ENCODE results near the gene SPAG16.
"Not testable (repeated sequence)": the region's sequence is repeated elsewhere in the genome, so short reads cannot be mapped to it uniquely, and the experiment has no call there.

SPAG16 gene

DNA sequence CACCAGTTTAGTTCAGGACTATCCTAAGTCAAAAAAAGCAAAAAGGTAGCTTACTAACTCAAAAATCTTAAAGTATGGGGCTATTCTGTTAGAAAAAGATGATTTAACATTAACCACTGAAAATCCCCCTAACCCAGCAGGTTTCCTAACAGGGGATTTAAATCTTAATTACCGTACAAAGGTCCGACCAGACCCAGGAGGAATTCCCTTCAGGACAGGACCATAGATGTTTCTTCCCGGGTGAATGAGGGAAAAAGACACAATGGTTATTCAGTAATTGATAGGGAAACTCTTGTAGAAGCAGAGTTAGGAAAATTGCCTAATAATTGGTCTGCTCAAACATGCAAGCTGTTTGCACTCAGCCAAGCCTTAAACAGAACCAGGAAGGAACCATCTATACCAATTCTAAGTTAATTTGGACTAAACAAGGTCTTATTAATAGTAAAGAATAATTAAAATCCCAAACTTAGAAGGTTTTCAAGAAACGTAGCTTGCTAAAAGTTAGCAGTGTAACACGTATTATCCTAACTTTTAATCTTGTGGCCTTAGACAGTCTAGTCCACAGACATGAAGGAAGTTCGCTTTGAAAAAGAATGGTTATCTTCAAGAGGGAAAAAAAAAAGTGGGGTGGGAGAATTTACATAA lies 124.3 kb downstream of the SPAG16 start:
- not testable (repeated sequence) for DNase-seq (ENCODE audit: low read depth in 2 of 2)

DNA sequence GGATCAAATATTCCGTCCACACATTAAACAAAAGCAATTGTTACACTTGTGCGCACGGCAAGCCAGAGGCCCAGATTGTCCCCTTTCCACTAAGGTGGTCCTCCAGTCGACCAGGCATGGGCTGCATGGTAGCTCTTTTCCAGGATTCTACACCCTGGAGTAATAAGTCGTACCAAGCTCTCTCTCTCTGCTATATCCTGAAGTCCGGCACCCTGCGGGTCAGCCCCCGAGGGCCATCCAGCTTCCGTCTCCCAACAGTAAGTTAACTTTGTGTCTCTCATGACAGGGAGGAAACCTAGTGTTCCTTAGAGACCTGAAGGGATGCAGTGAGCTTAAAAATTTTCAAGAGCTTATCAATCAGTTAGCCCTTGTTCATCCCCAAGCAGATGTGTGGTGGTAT lies 126.4 kb downstream of the SPAG16 start:
- not testable (repeated sequence) for DNase-seq (ENCODE audit: low read depth in 2 of 2)

DNA sequence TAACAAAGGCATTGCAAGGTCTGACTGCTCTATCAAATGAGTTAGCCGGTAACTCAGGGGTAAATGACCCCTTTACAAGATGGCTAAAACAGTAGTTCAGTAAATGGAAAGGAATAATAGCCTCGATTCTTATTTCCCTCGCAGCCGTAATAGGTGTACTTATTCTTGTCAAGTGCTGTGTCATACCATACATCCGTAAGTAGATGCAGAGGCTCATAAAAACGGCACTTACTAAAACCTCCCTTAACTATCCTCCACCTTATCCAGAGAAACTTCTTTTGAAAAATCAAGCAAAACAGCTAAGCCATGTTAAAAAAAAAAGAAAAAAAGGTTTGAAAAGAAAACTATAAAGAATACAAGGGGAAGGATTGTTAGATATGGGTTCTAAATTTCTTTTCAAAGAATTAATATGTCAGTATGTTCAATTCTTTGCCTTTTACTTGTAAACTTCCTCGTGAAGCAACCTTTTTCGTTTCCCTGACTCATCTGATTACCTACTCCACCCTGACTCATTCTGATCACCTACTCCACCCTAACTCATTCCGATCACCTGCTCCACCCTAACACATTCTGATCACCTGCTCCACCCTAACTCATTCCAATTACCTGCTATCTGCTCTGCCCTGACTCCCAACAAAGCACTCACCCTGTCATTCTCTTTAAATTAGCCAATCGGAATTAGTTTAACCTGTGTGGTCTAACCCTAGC lies 127.5 kb downstream of the SPAG16 start:
- no peak for DNase-seq (ENCODE audit: low read depth in 2 of 2)

DNA sequence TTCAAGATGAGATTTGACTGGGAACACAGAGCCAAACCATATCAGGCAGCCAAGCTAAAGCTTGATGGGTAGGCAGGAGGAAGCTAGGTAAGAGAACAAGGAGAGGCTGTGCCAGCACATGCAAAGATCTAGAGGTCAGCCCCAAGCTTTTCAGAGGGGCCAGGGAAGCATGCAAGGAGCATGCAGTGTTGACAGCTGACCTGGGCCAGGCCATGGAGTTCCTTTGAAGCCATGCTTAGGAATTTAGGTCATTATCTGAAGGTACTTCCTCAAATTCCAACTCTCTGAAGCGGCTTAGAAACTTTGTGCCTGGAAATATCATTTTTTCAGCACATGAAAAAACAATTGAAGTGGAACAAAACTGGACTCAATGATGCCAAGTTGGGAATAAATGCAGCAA lies 130.8 kb downstream of the SPAG16 start:
- DNase-seq (ENCODE audit: low read depth in 2 of 2) = no peak

DNA sequence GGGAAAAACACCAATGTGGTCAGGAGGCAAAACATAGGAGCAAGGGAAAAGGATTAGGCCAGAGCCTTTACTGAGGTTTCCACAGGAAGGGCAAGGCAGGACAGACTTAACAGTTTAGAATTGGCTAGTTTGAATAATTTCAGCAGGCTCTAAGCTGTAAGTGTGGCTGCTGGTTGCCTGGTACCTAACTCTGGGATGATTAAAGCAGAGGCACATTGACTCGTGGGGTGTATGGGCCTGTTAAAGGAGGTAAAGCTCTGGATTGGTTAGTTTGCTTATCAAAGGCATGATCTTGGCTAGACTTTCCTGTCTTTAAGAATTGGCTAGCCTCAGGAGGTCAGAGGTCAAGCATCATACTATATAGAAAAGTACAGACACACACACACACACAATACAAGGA lies 132.6 kb downstream of the SPAG16 start:
- no peak for DNase-seq (ENCODE audit: low read depth in 2 of 2)

DNA sequence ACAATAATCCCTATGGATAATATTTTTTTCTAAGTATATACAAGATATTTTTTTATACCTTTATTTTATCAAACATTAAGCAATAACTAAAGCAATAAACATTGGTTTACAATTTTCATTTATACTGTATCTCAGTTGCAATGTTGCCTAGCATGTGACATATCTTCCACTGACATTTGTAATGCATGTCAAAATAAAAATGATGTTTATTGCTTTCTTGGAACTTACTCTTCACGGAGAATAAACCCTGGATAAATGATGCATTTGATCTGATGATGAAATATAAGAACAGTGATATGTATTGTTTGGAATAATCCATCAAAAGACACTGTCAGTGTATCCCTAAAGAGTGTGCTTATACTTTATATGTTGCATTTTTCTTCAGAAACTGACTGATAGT lies 135.7 kb downstream of the SPAG16 start:
- no peak for DNase-seq (ENCODE audit: low read depth in 2 of 2)

DNA sequence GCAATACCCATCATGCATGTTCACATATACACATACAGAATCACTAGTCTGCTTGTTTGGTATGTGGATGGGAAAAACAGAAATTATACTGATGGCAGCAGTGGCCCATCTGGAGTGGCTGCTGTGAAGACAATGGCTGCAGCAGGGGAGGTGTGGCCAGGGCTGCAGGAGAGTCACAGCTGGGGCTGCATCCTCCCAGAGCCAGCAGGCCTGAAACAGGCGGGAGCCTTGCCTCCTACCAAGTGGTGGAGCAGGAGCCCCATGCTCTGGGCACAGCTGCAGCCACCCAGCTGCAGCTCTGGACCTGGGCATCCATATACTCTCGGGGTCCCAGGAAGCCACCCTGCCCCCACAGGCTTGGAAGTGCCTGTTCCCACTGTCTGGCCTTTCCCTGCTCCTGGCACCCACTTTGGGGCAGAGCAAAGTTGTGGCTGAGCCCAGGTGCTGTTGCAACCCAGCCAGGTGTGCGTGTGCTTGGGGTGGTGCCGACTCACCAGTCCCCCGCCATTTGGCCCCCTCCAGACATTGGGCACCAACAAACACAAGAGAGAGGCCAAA lies 136.6 kb downstream of the SPAG16 start:
- no peak for DNase-seq (ENCODE audit: low read depth in 2 of 2)

DNA sequence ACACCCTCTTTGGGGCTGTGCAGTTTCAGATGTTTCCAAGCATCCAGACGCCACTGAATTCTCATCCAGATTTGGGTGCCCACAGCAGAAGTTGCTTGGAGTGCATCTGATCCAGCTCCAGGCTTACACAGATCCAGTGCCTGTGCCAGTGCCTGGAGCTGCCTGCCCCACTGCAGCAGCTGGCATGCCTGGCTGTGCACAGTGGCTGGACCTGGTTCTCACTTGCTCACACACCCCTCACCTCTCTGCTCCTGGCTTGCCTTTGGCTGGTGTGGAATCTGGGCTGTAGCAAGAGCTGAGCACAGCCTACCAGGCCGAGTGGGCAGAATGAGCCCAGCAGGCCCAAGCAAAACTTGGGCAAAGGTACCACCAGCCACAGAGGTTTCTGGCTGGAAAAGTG lies 137.9 kb downstream of the SPAG16 start:
- DNase-seq (ENCODE audit: low read depth in 2 of 2) = no peak

DNA sequence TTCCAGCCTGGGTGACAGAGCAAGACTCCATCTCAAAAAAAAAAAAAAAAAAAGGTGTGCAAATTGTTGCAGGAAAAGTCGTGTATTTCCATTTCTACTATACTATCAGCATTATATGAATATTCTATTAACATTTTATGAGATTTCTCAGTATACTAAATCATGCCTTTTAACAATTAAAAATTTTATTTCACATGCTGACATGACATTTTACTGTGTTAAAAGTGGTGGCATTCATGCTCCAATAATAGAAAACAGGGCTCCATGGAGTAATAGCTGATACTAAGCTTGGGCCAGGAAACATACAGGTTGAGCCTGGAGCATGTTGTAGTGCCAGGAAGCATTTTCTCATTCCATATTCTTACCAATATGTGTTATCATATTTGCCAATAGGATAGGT lies 141.4 kb downstream of the SPAG16 start:
- no peak for DNase-seq (ENCODE audit: low read depth in 2 of 2)

DNA sequence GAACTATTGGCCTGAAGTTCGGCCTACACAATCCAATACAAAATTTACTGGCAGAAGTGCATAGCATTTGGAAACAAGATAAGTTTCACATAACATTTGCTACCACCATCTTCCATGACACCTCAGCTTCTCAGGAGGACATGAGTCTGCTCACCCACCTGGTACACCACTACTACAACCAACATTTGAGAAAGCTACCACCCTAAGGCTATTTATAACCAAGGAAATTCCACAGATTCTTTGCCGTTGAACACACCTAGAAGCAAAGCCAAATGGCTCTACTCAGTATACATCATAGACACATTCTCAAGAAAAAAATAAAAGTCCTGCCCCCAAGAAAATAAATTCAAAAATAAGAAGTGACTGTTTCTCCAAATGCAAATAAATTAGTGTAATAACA lies 145.3 kb downstream of the SPAG16 start:
- no peak for DNase-seq (ENCODE audit: low read depth in 2 of 2)

DNA sequence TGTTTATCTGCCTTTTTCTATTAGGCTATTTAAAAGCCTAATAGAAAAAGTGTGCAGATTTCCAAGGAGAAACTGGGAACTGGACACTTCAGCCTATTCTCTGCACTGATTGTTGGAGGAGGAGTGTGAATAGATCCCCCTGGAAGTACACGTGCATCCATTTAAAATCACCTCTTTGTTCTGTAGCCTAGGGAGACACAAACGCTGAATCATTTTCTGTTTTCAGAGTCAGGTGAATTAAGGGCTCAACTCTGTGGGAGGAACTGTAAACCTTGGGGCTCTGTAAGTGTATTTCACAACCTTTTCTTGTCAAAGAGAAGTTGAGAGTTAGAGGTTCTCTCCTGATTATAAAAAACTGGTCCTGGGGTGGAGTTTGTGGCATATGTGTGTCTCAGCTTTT lies 159.7 kb downstream of the SPAG16 start:
- DNase-seq (ENCODE audit: low read depth in 2 of 2) = no peak

DNA sequence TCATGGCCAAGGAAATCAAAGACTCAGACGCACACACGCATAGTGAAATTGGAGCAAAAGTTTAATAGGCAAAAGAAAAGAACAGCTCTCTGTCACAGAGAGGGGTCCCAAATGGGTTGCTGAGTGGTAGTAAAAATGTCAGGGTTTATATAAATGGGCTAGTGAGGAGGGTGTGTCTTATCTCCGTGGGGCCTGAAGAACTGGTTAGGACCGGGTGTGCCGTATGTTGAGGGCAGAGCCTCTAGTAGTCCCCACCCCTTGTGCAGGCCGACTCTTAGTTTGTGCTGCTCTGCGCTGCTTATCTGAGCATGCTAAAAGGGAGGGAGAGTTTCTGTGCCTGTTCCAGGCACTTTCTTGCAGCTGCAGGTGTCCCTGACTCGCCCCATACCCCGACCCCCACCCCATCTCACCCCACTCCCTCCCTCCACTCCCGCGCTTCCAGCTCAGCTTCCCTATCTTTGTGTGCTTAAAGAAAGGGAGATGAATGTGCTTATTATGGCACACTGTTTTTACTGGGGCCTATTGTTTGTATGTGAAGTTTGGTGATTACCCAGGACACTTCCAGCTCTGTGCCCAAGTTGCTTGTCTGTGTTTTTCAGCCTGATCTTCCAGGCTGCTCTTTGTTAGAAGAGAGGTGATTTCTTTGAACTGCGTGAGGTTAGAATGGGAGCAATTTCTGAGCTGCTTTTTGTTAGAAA lies 167.4 kb downstream of the SPAG16 start:
- no peak for DNase-seq (ENCODE audit: low read depth in 2 of 2)

DNA sequence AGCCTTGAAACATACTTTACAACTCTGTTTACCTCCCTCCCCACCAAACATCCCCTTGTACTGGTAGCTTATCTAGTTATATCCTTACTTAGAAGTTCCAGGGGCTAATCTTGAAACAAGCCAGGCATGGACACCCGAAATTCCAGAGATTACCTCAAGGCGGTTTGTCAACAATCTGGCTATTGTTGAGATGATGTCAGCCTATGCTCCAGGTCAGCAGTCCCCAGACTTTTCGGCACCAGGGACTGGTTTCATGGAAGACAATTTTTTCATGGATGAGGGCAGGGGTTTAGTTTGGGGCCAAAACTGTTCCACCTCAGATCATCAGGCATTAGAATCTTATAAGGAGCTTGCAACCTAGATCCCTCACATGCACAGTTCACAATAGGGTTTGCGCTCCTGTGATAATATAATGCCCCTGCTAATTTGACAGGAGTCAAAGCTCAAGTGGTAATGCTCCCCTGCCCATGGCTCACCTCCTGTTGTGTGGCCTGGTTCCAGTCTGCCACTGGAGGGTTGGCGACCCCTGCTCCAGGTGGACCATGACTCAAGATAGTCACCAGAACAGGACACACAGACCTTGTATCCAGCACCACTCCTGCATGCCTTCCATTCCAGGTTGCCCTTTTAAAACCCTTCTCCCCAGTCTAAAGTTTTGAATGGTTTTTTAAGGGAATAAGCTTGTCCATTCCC lies 171.2 kb downstream of the SPAG16 start:
- no peak for DNase-seq (ENCODE audit: low read depth in 2 of 2)

DNA sequence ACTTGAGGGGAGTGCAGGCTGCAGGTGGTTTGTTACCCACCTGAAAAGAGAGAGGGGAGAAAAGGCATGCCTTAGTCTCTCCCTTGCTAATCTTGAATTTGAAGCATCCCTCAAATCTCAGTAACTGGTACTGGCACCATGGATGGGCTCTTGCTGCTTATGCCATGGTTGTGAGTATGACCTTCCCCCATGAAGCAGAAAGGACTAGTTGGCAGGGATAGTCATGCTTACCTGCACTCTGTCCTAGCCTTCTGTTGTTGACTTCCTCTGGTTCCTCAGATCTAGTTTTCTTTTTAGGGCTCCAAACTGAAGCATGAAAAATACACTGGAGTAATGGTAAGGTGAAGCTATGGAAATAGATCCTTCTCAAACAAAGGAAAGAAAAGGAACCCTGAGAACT lies 191.2 kb downstream of the SPAG16 start:
- no peak for DNase-seq (ENCODE audit: low read depth in 2 of 2)

DNA sequence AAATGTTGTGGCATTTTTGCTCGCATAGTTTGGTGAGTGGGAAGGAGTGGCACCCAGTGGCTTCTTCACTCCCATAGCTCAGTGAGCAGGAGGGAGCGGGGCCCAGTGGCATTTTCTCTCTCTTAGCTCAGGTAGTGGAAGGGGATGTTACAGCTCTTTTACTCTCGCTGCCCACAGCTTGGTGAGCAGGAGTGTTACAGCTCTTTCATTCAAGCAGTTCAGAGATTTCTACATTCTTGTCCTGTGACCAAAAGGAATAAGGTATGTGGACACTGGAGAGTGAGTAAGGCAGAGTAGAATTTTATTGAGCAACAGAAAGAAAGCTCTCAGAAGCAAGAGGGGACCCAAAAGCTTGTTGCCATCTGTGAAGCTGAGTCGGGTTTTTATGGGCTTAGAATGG lies 192.4 kb downstream of the SPAG16 start:
- no peak for DNase-seq (ENCODE audit: low read depth in 2 of 2)

DNA sequence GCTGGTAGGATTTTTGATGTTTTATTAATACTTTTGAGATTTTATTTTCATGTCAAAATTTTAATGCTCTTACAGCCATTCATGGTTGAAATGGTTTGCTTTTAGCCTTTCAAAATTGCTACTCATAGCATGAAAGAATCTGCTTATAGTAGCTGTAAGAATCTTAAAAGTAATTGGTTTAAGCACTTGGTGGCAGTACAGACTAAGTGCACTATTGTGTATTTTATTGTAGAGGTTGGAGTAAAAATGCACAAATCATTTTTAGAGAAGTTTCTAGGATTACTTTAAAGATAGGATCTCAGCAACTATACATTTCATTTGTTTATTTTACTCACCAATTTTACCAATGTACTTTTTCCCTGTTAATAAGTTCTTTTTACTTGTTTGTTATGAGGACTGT lies 205.8 kb downstream of the SPAG16 start:
- DNase-seq (ENCODE audit: low read depth in 2 of 2) = no peak

DNA sequence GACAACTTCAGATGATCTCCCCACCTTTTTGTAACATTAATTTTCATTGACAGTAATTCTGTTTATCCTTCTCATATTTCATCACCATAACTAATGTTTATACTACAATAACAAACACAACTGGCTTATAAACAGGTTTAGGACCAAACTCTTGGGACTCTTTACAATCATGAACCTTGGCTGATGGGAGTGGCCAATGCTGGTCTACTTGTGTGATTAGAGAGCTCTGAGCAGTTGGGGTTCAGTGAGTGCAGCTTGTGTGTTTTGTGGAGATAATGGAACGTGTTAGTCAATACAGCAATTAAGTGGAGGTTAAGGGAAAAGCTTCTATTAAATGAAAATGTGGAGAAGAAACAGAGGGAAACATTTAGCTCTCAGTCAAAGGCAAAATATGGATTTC lies 207.1 kb downstream of the SPAG16 start:
- no peak for DNase-seq (ENCODE audit: low read depth in 2 of 2)

DNA sequence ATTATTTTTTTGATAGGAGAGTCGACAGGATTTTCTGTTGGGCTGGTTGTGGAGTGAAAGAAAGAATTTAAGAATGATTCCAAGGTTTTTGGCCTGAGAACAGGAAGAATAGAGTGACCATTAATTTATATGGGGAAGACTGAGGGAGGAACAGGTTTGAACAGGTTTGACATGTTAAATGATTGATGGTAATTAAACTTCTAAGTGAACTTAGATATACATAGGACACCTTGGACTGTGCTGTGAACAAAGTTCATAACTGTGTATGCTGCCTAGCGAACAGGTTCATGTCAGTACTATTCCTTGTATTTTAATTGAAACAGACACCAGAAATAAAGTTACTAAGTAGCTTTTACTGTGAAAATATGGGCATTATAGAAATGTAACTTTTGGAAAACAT lies 212.0 kb downstream of the SPAG16 start:
- DNase-seq (ENCODE audit: low read depth in 2 of 2) = no peak

DNA sequence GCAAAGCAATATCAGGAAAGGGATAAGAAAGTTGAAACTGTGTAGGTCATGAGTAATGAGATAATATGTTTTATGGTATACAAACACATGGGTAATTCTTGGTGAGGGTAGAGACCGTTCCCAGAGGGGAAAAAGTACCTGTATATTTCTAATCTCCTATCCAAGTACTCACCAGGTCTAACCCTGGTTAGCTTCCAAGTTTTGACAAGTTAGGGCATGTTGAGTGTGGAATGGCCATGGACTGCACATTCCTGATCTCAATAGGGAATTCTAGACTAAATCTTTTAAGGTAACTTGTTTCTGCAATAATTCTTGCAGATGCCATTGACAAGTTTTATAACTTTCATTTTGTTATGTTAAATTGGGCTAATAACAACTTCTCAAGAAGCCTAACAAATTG lies 216.6 kb downstream of the SPAG16 start:
- no peak for DNase-seq (ENCODE audit: low read depth in 2 of 2)

DNA sequence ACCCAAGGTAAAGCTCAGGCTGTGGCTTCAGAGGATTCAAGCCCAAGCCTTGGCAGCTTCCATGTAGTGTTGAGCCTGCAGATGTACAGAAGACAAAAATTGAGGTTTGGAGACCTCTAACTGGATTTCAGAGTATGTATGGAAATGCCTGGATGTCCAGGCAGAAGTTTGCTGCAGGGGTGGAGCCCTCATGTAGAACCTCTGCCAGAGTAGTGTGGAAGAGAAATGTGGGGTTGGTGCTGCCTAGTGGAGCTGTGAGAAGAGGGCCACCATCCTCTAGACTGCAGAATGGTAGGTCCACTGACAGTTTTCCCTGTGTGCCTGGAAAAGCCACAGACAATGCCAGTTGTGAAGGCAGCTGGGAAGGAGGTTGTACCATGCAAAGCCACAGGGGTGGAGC lies 239.9 kb downstream of the SPAG16 start:
- no peak for DNase-seq (ENCODE audit: low read depth in 2 of 2)

DNA sequence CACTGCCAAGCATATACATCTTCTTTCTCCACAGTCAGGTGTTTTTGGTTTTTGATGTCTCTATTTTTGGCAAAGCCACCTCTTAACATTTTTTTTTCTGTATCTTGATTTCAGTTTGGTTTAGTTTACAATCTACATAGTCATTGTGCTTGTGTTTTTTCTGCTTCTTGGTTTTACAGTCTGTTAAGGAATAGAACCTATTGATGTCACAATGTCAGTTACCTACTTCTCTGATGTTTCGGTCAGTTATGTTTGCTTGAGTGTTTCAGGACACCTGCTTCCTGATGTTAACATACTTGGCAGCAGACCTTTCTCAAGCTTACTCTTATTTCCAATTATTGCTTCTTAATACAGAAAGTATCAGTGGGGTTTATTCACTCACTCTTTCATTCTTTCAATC lies 253.3 kb downstream of the SPAG16 start:
- no peak for DNase-seq (ENCODE audit: low read depth in 2 of 2)

DNA sequence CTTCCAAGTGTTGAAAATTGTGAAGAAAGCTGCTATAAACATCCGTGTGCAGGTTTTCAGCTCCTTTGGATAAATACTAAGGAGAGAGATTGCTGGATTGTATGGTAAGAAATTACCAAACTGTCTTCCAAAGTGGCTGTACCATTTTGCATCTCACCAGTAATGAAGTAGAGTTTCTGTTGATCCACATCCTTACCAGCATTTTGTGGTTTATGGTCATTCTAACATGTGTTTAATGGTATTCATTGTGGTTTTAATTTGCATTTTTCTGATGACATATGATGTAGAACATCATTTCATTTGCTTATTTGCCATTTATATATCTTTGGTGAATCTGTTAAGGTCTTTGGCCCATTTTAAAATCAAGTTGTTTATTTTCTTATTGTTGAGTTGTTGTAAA lies 260.7 kb downstream of the SPAG16 start:
- no peak for DNase-seq (ENCODE audit: low read depth in 2 of 2)

Data from fibroblast of skin of left quadriceps (primary cell).